Suppressor macrophage (primary cell): ENCODE results near the gene LANCL1.

Source experiments
- DNase-seq, 4 experiments: peaks; one replicate each; pipeline ENCODE4 v3.0.0-alpha.2; 2020 to 2022
- total RNA-seq, 17 experiments: gene quantifications; one replicate each; lab custom pipeline; 2026; ENCODE audit warnings: mixed read lengths in 6 of 17, inconsistent platforms in 3 of 17; lab: John Stamatoyannopoulos, UW

Gene LANCL1, protein sequence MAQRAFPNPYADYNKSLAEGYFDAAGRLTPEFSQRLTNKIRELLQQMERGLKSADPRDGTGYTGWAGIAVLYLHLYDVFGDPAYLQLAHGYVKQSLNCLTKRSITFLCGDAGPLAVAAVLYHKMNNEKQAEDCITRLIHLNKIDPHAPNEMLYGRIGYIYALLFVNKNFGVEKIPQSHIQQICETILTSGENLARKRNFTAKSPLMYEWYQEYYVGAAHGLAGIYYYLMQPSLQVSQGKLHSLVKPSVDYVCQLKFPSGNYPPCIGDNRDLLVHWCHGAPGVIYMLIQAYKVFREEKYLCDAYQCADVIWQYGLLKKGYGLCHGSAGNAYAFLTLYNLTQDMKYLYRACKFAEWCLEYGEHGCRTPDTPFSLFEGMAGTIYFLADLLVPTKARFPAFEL
- total RNA-seq, result 8.1 to 46.4 (median 25.0) reads per million in 17 experiments

DNA sequence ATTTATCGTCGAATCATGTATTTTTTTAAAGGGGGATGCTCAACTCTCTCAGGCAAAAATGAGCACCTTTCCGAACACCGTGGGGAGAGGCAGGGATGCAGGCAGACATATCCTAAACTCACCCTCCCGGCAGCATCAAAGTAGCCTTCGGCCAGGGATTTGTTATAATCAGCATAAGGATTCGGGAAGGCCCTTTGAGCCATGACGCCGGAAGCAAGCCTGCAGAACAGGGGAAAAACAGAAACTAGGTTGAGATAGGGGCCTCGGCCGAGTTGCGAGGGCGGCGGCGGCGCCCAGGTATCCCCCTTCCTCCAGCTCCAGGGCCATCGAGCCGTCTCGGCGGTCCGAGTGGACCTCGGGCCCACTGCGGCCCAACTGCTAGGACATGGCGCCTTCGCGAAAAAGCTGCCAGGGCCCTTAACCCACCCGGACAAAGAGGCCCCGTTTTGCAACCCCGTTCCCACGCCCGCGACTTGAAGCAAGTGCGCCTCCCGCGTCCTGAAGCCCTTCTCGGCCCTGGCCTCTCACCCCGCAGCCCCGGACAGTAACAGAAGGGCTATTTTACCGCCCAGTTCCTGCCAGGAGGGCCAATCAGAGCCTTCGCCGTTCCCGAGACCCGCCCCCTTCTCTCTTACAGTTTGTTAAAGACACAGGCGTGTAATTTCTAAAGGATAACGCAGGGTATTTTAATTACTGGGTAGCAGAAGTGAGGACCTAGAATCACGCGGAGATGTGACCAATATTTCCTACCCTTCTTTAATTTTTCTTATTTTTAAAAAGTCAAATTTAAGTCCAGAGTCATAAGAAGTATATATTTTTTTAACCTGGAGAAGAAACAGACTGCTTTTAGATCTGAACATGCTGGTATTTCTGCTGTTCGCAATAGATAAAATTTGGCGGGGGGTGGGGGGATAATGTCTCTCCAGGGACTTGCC is at the start of gene LANCL1:
Gene LANCL1, minus strand, starts transcription at position 566 of the 935 bp plus-strand sequence. Its CDS starts 363 bp downstream, at position 203.
- DNase-seq, result peak; percentile 92 to 95 (median 95)

DNA sequence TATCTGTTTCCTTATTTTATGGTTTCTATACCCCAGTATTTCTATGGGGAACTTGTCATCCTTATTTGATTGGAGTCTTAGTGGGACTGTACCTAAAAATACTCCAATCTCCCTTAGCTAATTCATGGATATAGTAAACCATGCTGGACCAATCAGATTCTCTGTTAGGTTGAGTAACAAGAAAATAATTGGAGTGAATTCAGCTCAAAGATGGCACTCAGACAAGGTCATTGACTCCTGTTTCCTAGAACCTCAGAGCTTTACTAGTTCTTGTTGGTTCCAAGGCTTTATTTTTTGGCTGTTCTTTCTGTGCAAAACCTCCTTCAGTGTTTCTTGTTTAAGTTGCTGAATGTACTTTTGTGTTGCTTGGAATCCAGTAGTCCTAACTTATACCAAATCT is 48.0 kb upstream of the LANCL1 start:
- no peak for DNase-seq

DNA sequence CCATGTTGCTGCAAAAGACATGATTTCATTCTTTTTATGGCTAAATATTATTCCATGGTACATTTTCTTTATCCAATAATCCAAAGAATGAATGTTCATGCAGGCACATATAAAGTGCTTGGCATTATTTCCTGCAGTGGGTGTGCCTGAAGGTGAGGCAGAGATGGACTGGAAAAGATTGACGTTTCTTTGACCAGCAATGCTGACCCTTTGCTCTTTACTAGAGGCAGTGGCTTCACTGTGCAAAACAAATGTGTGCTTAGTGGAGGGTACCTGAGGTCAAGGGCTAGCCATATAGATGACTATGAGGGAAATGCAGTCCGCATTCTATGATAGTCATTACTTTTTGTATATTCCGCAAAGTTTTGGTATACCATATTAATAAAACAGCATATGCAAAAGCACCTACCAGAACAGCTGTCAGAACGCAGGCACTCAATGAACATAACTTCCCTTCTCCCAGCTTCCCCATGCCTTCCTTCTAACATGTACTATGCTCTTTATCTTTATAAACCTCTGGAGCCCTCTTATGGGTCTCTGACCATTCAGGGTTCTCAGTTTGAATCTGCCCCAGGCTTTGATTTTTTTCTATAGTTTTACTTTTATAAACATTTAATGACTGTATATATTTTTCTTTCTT is 47.2 kb upstream of the LANCL1 start:
- no peak for DNase-seq

DNA sequence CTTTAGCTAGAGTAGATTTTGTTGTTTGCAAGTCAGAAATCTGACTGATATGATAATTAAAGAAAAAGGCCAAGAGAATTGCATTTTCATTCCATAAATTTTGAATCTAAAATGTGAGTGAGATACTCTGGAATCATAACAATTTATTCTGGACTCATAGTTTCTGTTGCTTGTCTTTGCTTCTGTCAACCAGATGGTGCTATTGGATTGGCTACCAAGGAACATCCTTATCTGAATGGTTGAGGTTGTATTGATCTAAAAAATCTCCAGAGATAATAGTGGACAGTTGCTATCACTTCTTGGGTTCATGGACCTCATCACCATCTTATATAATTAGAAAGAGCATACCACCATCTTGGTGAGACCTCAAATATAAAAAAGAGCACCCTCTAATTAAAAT is 45.8 kb upstream of the LANCL1 start:
- DNase-seq, result no peak

DNA sequence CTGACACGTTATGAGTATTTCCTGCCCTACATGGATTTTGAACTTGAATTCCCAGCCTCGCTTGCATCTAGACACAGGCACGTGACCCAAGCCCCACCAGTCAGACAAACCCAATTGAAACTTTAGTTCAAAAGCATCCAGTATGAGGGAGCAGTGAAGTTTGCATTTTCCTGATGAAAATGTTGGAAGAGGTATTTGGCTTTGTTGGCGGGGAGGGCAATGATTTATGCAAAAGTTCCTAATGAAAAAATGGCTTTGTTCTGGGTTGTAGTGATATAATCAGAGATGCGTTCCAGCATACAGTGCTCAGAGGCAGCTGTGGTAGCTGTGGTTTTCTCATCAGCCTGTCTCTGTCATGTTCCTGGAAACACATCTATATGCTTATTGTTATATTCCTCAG is 43.0 kb upstream of the LANCL1 start:
- DNase-seq, result no peak

DNA sequence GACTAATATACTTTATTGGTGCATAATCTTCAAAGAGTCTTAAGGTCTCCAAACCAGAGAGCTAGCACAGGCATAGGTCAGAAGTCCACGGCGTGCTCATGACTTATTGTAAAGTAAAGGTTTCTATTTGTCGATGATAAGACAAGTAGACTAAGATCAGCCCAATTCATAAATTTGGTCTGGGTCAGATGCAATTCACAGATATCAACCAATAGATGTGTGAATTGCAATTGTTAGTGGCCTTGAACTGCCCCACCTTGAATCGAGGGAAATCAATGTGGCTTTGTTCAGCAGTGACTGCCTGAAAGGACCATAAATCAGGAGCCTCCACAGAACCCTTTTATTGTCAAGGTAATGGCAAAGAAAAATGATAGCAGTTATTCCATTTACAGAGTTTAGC is 40.7 kb upstream of the LANCL1 start:
- DNase-seq, result no peak

DNA sequence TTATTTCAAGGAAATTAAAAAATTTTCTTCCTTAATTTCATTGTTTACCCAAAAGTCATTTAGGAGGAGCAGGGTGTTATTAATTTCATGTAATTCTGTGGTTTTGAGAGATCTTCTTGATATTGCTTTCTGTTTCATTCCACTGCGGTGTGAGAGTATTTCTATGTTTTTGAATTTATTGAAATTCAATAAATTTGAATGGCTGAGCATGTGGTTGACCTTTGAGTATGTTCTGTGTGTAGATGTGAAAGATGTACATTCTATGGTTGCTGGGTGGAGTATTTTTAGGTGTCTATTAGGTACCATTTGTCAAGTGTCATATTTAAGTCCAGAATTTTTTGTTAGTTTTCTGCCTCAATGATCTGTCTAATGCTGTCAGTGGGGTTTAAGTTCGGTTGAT is 39.4 kb upstream of the LANCL1 start:
- no peak for DNase-seq

DNA sequence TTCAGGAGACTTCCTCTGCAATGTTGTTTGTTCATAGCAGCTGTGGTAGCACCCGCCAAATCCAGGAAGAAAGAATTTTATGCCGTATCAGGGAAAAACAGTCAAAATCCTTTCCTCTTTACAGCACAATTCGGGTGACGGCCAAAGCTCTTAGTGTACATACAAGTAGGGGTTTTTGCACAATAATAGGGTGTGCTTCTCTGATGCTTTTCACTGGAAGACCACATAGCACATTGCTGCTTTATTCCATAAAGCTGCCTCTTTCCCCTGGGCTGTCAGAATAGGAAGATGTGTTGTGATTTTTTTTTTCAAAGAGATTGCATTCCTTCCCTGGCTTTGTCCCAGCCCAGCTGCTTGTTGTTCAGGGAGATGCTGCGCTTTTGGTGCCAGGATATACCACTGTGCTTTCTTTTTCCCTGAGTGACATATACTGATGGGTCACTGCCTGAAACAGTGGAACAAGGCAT is 27.2 kb upstream of the LANCL1 start:
- DNase-seq, result peak in 1 of 4 experiments; percentile 3

DNA sequence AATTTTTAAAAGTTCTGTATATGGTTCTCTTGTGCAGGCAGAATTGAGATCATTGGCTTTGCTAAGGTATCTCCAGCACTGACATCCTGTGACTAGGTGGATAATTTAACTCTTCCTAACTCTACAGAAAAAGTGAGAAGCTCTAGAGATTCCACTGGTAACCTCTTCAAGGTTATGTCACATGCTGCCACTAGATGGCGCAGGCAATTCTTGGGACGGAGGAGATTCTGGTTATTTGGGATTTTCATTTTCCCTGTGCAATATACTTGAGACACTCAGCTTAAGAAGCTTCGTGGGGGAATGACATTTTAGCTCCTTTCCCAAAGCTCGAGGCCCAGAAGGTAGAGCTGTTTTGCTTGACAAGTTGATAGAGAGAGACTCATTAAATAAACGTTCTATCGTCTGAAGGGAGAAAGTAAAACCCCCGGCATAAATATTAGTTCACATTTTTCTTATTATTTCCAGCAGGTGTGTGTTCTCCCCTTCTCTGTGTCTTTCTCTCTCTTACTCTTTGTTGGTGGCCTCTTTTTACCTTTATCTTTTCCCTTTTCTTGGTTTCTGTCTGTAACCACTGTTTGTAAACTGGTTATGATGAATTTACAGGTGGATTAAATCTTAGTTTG is 26.6 kb upstream of the LANCL1 start:
- peak; percentile 45 to 75 (median 60) for DNase-seq

DNA sequence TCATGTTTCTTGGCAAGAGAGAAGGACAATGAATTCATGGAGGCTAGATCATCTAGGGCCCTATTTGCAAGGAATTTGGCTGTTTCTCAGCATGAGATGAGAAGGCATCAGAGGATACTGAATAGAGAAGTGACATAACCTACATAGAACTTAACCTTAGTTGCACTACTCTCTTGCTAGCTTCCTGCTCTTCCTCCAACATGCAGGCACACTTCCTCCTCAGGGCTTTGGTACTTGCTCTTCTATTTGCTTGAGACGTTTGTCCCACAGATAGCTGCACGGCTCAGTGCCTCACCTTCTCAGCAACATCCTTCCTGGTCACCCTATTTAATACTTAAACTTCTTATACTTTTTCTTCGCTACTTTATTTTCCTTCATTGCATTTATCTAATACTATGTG is 20.0 kb upstream of the LANCL1 start:
- peak in 3 of 4 experiments; percentile 8 to 19 (median 15) for DNase-seq

DNA sequence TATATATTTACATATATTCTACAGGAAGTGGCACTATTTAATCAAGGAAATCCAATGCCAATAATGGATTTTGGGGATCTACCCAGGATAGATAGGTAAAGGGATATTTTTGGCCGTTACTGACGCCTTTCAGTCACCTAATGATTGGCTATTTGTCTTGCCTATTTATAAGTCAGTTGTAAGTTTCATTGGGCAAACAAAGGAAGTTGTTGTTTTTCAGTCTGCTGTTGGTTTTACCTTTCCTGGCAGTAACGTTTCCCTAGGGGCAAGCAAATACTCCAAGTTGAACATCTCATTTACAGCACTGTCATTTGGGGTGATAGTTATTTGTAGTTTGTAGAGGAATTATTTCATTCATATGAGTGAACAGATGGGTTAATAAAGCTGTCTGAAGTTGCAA is 17.0 kb upstream of the LANCL1 start:
- DNase-seq, result no peak

DNA sequence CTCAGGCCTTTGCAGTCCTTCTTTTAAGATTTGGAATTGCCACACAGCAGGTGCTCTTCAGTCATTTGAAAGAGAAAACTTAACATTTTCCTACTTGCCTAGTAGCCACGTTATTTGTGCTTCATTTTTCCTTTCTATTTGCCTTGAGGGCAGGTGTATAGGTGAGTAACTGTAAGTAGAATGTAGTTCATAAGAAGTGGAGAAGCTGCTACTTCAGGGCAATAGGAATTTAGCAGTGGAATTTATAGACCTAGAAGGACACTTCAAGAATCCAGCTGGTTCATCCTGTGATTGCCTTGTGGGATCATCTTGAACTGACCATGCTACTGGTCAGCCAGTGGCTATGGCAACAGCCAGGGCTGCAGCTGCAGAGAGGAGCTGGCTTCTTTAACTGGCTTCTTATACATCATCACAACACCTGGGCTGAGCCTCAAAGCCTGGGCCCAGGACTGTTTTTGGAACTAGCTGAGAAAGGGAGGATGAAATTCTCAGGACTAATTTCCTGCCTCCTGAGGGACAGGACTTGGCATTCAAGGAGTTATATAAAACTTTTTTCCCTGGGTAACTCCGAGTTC is 5.1 kb upstream of the LANCL1 start:
- no peak for DNase-seq

DNA sequence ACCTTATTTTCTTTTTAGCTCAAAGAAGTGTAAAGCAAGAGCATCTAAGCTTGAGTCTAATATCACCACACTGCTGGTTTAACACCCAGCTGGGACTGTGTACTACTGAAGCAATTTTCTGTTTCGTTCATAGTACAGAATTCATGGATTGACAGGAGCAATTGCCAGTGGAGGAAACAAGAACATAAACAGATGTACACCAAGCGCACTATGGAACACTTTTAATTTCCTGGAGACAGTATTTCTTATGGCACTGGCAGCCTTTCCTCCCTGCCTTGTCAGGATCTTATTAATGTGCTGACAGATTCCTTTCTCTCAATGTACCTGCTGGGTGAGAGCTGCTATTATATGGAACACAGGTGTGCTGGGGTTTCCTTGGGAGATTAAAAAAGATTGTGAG is 4.2 kb upstream of the LANCL1 start:
- no peak for DNase-seq

DNA sequence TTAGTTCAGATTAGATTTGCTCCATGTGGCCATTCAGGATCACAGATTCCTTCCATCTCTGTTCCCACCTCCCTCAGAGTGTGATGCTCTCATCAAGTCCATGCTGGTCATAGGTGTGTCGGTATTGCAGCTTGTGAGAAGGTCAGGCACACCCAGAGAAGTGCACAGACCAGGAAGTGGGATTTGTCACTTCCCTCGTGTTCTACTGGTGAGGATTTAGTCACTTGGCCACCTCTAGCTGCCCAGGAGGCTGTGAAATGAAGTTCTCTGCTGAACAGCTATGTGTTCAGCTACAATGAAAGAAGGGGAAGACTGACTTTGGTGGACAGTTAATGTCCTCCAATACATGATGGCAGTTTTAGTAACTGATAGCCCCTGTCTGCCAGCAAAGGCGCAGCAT is 3.5 kb upstream of the LANCL1 start:
- peak in 1 of 4 experiments; percentile 22 for DNase-seq

DNA sequence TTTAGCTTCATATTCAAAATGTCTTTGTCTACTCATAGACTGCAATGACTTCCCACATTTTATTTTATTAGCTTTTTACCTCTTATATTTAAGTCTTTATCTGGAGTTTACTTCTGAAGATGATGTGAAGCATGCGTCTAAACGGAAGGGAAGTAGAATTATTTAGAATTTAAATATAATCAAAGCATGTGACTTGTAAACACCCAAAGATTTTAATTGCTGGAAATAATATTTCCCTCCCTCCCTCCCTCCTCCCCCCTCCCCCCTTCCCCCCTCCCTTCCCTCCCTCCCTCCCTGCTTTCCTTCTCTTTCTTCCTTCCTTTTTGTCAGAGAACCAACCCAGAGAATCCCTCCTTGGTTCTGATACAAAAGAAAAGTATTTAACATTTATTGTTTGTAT is 2.1 kb upstream of the LANCL1 start:
- no peak for DNase-seq

DNA sequence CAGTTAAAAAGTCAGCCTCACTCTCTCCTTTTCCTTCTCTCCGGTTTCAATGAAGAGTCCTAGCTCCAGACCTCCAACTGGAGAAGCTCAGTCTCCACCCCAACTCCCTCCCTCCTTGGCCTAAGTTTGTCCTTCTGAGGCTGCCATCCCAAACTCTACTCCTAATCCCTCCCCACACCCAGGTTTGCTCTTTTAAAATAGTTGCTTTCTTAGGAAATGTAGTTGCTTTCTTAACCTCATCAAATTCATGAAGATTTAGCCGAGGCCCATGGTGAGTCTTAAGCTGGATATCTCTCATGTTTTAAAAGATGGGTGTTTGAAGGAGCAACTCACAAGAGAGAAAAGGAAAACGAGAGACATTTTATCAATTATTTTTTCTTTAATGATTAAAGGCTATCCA is 937 bp upstream of the LANCL1 start:
- peak in 1 of 4 experiments; percentile 1 for DNase-seq

DNA sequence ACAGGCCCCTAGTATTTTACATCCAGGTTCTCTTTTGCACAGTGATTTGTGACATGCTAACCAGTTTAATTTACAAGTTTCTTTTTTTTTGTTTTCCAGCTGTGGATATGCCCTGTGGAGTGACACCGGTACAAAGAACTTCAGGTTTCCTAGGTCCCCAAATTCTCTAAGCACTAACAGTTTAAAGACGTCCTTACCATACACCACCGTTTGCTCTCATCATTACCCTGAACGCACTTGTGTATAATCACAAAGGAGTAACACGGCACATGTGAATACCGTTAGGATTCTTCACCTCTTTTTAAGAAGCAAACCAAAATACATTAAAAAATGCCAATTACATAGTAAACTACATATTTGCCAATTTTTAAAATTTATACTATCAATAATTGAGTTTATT is 853 bp downstream of the LANCL1 start:
- no peak for DNase-seq

DNA sequence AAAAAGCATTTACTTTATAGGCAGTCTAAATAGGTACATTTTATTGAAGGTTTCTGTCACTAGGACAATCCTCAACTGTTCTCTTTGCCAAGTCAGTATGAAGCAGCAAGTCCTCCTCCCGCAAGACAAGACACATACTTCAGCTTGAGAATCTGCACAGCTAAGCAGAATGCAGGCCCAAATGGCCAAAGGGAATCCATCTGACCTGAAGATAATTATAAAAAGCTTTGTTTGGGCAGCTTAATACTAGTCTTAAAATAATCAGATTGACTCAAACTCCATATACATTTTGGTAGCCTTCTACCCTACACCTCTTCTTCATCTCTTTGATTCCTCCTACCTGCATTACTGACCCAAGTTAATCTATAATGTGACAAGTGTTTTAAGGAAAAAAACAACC is 1.8 kb downstream of the LANCL1 start:
- no peak for DNase-seq

DNA sequence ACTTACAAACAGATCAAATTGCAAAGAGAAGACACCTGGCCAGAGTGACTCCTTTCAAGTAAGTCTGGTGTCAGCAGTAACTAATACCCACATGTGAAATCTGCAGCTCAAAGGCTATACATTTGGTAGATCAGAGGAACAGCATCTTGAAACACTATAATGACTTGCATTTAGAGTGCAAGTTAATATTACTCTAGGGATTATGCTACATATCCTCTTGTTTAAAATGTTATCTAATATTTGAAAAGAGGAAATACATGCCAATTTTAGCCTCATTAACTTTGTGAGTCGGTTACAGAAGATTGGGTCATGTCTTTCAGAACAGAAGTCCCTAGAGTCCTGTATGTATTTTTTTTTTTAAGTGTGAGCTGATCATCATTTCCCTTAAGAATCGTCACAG is 15.2 kb downstream of the LANCL1 start:
- no peak for DNase-seq

DNA sequence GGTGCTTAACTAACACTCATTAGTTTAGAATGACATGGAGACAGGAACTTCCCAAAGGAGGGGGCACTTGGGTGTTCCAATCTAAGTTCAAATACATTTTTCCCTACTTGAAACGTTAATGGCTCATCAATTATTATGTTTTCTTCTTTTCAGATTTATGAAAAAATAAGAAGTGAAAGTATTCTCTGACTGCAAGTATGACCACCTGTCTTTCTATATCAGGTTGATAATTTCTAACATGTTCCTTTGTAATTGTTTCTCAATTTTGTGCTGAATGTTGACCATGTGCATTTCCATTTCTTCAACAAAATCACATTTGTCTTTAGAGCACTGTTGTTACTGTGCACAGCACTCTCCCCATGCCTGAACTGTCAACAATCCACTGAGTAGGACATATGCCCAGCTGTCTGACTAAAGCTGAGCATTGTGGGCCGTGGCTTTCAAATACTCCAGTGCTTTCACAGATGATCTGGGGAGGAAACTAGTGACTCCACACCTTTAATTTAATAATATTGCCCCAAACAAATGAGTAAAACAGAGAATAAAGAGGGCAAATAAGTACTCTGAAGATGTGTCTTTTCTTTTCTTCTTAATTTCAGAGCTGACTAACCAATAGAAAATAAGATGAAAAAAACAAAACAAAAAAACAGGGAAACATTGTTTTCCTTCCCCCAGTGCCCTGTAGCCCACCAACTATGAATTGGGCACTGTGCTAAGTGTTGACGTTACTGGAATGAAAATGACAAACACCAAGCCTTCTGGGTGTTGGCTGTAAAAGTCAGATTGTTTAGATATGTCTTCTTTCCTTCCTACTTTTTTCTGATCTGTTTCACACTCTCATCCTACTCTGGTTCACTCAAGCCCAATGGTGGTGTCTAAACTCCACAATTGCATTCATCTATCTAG is 16.0 kb downstream of the LANCL1 start:
- DNase-seq, result no peak

DNA sequence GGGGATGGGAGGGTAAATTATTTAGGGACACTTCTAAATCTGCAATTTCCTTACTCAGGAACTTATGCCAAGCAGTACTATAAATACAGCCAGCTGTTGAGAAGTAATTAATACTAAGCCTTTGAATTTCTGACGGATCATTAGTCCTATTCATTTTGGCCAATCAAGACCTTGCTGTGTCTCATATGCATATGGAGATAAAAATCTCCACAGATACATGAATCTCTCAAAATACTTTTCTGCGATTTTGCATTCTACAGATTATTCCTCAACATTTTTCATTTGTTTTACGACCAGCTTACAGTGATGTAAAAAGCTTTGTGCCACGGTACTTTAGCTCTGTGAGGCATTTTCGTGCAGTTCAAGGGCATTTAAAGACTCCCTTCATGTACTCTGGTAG is 16.7 kb downstream of the LANCL1 start:
- DNase-seq, result no peak
